ENCODE measurements around the gene STX18.
A peak's percentile ranks its signal among the peaks of the same experiment; 100 is the strongest.

Gene STX18

DNA sequence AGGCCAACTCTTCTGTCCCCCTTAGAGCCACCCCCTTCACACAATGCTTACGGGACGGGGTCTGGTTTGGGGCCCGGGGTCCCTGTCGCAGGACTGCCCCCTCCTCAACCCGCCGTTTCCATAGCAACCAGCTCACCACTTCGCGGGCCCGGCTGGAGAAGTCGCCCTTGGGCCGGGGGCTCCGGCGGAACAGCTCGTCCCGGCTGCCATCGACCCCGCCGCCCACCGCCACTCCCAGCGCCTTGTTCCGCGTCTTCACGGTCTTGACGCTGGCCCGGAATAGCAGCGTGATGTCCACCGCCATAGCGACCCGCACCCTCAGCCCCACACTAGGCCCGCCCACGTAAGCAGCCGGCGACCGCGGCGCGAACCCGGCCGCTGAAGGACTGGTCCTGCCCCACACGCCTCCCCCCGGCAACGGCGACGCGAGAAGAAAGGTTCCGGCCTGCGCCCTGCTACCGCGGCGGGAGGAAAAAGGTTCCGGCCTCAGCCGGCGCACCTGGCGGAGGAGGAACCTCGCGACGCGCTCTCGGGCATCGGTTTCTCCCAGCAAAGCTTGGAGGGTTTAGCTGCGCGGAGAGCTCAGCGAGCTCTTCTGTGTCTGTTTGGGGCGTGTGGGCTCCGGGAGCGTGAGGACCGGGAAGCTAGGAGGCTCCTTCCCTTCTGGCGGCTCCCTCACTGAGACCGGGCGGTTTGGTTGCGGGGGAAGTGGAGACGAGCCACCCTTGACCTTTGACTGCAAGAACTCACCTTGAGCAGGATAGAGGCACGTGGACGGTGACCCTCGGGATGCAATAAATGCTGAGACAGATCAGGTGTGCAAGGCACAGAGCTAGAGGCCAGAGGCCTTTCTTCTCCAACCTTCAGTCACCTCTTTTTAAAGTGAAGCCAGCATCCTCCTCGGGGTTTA lies at the start of gene STX18:
Gene STX18, minus strand, starts transcription at position 388 of the 910 bp plus-strand sequence. Its CDS starts 84 bp downstream, at position 304.
- DNase-seq: peak; percentile 60
- in situ Hi-C loops (cut with HindIII; ENCODE audit: low pct_ligation_motif_present, low sequenced_read_pairs): no loop called here
- Histone ChIP-seq H3K36me3 (replicated peaks) (no peaks in the 10 kb centered on the region), H3K27ac (peak within 1 kb of the TSS; percentile 95), H3K4me3 (ENCODE audit: low read depth, low read length) (peak within 1 kb of the TSS; percentile 97), H3K27me3 (replicated peaks) (no peaks in the 10 kb centered on the region)
- no peak for TF ChIP-seq CTCF (IDR thresholded peaks at IDR 0.05; ENCODE audit: low read depth, low read length, missing control alignments)

GRCh38 chr4:4591071-4591470 lies 49.2 kb upstream of the STX18 start:
- Histone ChIP-seq H3K4me3 (ENCODE audit: low read depth, low read length) (no peak overlapping the region), H3K36me3 (replicated peaks) (no peaks in the 10 kb centered on the region), H3K27me3 (replicated peaks) (no peaks in the 10 kb centered on the region), H3K27ac (no peak overlapping the region)
- TF ChIP-seq CTCF (IDR thresholded peaks at IDR 0.05; ENCODE audit: low read depth, low read length, missing control alignments): no peak
- in situ Hi-C loops (cut with HindIII; ENCODE audit: low pct_ligation_motif_present, low sequenced_read_pairs): no loop called here
- no peak for DNase-seq

GRCh38 chr4:4590546-4590945 lies 48.7 kb upstream of the STX18 start:
- Histone ChIP-seq H3K4me3 (ENCODE audit: low read depth, low read length) (no peak overlapping the region), H3K27ac (no peak overlapping the region), H3K36me3 (replicated peaks) (no peaks in the 10 kb centered on the region), H3K27me3 (replicated peaks) (no peaks in the 10 kb centered on the region)
- peak; percentile 1 for DNase-seq
- in situ Hi-C loops (cut with HindIII; ENCODE audit: low pct_ligation_motif_present, low sequenced_read_pairs): no loop called here
- no peak for TF ChIP-seq CTCF (IDR thresholded peaks at IDR 0.05; ENCODE audit: low read depth, low read length, missing control alignments)

DNA sequence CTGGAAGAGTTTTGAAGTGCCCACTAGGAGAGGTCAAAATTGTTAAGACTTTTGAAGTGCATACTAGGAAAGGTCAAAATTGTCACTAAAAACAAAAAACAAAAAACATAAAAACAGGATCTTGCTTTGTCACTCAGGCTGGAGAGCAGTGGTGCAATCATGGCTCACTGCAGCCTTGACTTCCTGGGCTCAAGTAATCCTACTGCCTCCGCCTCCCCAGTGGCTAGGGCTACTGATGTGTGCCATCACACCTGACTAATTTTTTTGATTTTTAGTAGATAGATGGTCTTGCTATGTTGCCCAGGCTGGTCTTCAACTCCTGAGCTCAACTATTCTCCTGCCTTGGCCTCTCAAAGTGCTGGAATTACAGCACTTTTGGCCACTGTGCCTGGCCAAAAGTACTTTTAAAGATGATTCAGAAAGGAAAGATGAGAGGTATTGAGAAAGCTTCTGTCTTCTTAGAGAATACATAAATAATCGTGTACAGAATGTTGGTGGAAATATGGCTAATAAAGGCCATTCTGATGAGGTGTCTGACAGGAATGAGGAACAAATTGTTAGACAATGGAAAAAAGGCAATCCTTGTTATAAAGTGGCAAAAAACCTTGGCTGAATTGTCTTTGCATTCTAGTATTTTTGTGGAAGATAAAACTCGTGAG lies 43.3 kb upstream of the STX18 start:
- Histone ChIP-seq H3K4me3 (ENCODE audit: low read depth, low read length) (no peak overlapping the region), H3K27me3 (replicated peaks) (no peaks in the 10 kb centered on the region), H3K27ac (peak overlapping the region; percentile 41), H3K36me3 (replicated peaks) (no peaks in the 10 kb centered on the region)
- no peak for TF ChIP-seq CTCF (IDR thresholded peaks at IDR 0.05; ENCODE audit: low read depth, low read length, missing control alignments)
- in situ Hi-C loops (cut with HindIII; ENCODE audit: low pct_ligation_motif_present, low sequenced_read_pairs): no loop called here
- peak; percentile 32 for DNase-seq

DNA sequence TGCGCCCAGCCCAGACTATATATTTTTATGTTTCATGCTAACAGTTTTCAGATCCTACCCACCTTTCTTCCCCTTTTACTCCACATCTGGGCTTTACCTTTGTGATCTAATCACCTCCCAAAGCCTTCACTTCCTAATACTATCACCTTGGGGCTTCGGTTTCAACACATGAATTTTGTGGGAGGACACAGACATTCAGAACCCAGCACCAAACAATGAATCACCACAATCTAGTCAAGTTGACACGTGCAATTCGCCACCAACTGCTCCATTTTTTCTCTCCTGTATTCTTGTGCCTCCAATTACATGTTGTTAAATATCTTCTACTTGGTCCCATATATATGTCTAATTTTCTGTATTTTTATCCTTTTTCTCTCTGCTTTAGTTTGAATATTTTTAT lies 41.8 kb upstream of the STX18 start:
- Histone ChIP-seq H3K27ac (no peak overlapping the region), H3K36me3 (replicated peaks) (no peaks in the 10 kb centered on the region), H3K4me3 (ENCODE audit: low read depth, low read length) (no peak overlapping the region), H3K27me3 (replicated peaks) (no peaks in the 10 kb centered on the region)
- in situ Hi-C loops (cut with HindIII; ENCODE audit: low pct_ligation_motif_present, low sequenced_read_pairs): no loop called here
- no peak for TF ChIP-seq CTCF (IDR thresholded peaks at IDR 0.05; ENCODE audit: low read depth, low read length, missing control alignments)
- DNase-seq: no peak

Measured in brain microvascular endothelial cell (primary cell).